RWPE2 (cell line): ENCODE data around the gene HPS1.

Experiments
- ATAC-seq: fragments of 200-7000 bp; cut with Tn5 transposase; 3 replicates; pipeline ENCODE4 v1.9.1; 2021; ENCODE audit warnings: low read depth
- DNase-seq: peaks from one replicate; pipeline ENCODE4 v3.0.0-alpha.2; 2020; ENCODE audit warnings: low spot score
- H3K27ac ChIP-seq: fragments of 450-650 bp; 2 replicates; pipeline ENCODE4 v1.5.1; 2017; ENCODE audit warnings: mild to moderate bottlenecking; ENCODE audit not compliant: poor library complexity, severe bottlenecking
- H3K27me3 ChIP-seq: fragments of 250-450 bp; sonication (Bioruptor Pico); 2 replicates; pipeline ENCODE4 v1.5.1; 2021; ENCODE audit warnings: mild to moderate bottlenecking, moderate library complexity; ENCODE audit not compliant: insufficient read depth, poor library complexity, severe bottlenecking
- H3K36me3 ChIP-seq: fragments of 250-450 bp; sonication (Bioruptor Pico); 2 replicates; pipeline ENCODE4 v1.5.1; 2020; ENCODE audit warnings: low read depth, mild to moderate bottlenecking, moderate library complexity
- H3K4me1 ChIP-seq: fragments of 250-450 bp; sonication (Bioruptor Pico); 2 replicates; pipeline ENCODE4 v1.5.1; 2021; ENCODE audit warnings: mild to moderate bottlenecking, moderate library complexity; ENCODE audit not compliant: insufficient read depth, poor library complexity, severe bottlenecking
- H3K4me3 ChIP-seq: fragments of 250-450 bp; sonication (Bioruptor Pico); 2 replicates; pipeline ENCODE4 v1.5.1; 2021; ENCODE audit warnings: mild to moderate bottlenecking, moderate library complexity; ENCODE audit not compliant: severe bottlenecking
- H3K9me3 ChIP-seq: fragments of 250-450 bp; sonication (Bioruptor Pico); 2 replicates; pipeline ENCODE4 v1.5.1; 2021; ENCODE audit warnings: mild to moderate bottlenecking, moderate library complexity; ENCODE audit not compliant: severe bottlenecking
- CTCF ChIP-seq: fragments of 450-650 bp; IDR thresholded peaks from one replicate; pipeline ENCODE4 v1.5.1; 2017; ENCODE audit warnings: mild to moderate bottlenecking, moderate library complexity; ENCODE audit not compliant: poor library complexity, severe bottlenecking

The HPS1 gene

GRCh38 chr10:98410759-98411158, 36.0 kb downstream of the HPS1 start:
- no peak overlapping the region for H3K27ac ChIP-seq
- TF ChIP-seq CTCF: no peak

DNA sequence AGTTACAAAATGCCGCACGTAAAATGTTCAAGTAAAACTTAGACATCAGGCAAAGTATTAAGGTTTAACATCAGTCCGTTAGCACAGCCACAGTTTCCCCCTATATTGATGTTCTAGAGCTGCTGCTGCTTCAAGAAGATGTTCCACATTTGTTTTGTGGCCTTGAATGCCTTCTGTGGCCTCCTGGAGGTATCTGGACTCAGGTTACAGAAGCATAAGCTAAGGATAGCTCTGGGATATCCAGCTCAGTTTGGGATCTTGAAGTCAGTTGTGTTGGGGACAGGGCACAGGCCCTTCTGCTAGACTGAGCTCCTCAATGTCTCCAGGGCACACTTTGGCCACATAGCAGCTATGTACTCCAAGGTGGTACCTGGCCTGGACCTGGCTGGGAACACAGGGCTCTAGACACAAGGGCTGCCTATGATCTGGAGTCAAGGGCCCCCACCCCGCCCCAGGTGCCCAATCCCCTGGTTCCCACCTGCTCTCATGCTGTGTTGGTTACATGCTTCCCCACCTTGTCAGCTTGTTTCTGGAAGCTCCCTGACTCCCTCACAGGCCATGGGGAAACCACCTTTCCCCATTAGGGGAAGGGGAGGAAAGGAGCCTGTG, 36.5 kb downstream of the HPS1 start:
- H3K36me3 ChIP-seq: no peaks in the 10 kb centered on the region
- no peak overlapping the region for H3K27ac ChIP-seq
- no peaks in the 10 kb centered on the region for H3K9me3 ChIP-seq
- H3K27me3 ChIP-seq: no peaks in the 10 kb centered on the region
- DNase-seq (no peak), ATAC-seq (no peak)
- peaks cover 1% of the 10 kb centered on the region for H3K4me1 ChIP-seq
- no peak for TF ChIP-seq CTCF
- H3K4me3 ChIP-seq: no peak overlapping the region

More at GRCh38 chr10:98410759-98411158, 36.0 kb downstream of the HPS1 start:
- Histone ChIP-seq H3K36me3 (no peaks in the 10 kb centered on the region), H3K4me1 (peaks cover 4% of the 10 kb centered on the region), H3K4me3 (no peak overlapping the region), H3K9me3 (no peaks in the 10 kb centered on the region), H3K27me3 (no peaks in the 10 kb centered on the region)
- no peak for DNase-seq
- ATAC-seq: no peak

DNA sequence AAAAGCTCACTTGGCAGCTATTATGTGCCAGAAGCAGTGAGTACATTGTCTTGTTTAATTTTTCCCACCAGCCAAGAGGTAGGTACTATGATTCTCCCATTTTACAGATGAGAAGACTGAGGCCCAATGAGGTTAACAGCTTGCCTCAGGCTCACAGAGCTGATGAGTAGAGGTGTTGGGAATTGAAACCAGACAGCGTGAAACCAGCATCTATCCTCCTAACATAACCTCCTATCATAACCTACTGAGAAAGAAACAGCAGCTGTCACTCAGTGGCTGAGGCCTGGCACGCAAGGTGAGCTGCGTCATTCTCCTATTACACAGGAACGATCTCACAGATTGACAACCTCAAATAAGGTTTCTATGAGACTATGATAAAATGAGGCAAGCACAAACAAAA, 37.9 kb downstream of the HPS1 start:
- DNase-seq: no peak
- H3K4me3 ChIP-seq: no peak overlapping the region
- H3K36me3 ChIP-seq: no peaks in the 10 kb centered on the region
- no peak for TF ChIP-seq CTCF
- peaks cover 11% of the 10 kb centered on the region for H3K4me1 ChIP-seq
- no peak overlapping the region for H3K27ac ChIP-seq
- no peak for ATAC-seq
- no peaks in the 10 kb centered on the region for H3K9me3 ChIP-seq
- H3K27me3 ChIP-seq: no peaks in the 10 kb centered on the region

GRCh38 chr10:98407744-98408241, 38.9 kb downstream of the HPS1 start:
- no peaks in the 10 kb centered on the region for H3K27me3 ChIP-seq
- no peak for ATAC-seq

More at GRCh38 chr10:98407744-98408241, 38.9 kb downstream of the HPS1 start:
- H3K4me3 ChIP-seq: no peak overlapping the region
- no peaks in the 10 kb centered on the region for H3K9me3 ChIP-seq
- no peak for DNase-seq
- H3K4me1 ChIP-seq: peaks cover 13% of the 10 kb centered on the region
- TF ChIP-seq CTCF: no peak
- no peak overlapping the region for H3K27ac ChIP-seq
- H3K36me3 ChIP-seq: no peaks in the 10 kb centered on the region
